Lung (tissue), 12 donors: Measurements from ENCODE around the gene STIMATE. TPM values are rescaled to one million over a fixed set of nuclear protein-coding genes. Genes with fewer than 3 reads are reported as not detected.

Experiments used
- ATAC-seq: fragments of 200-7000 bp; cut with Tn5 transposase; one replicate; pipeline ENCODE4 v1.9.1; 2020; ENCODE audit warnings: moderate number of reproducible peaks; ENCODE audit not compliant: insufficient read depth, low FRiP score
- DNase-seq, 3 donors: peaks; one replicate each; pipeline ENCODE4 v3.0.0-alpha.2; 2013 to 2017
- H3K27ac ChIP-seq, 2 donors: one replicate each; pipeline ENCODE4 v1.5.1; 2013; ENCODE audit warnings: mild to moderate bottlenecking in 2 of 2, moderate library complexity in 2 of 2, control low read depth in 1 of 2, inconsistent platforms in 1 of 2, low read depth in 1 of 2, low read length in 1 of 2
- H3K27me3 ChIP-seq, 3 donors: one replicate each; pipeline ENCODE4 v1.5.1; 2013; ENCODE audit warnings: low read length in 2 of 3; ENCODE audit not compliant: control insufficient read depth in 3 of 3, insufficient read depth in 3 of 3
- H3K36me3 ChIP-seq, 4 donors: one replicate each; pipeline ENCODE4 v1.5.1; 2013; ENCODE audit warnings: low read length in 4 of 4, mild to moderate bottlenecking in 1 of 4, moderate library complexity in 1 of 4; ENCODE audit not compliant: control insufficient read depth in 4 of 4, insufficient read depth in 4 of 4
- H3K4me1 ChIP-seq, 5 donors: one replicate each; pipeline ENCODE4 v1.5.1; 2013; ENCODE audit warnings: low read length in 5 of 5, mild to moderate bottlenecking in 2 of 5, moderate library complexity in 1 of 5; ENCODE audit not compliant: control insufficient read depth in 5 of 5, insufficient read depth in 5 of 5
- H3K4me3 ChIP-seq: one replicate; pipeline ENCODE4 v1.5.1; 2013; ENCODE audit warnings: mild to moderate bottlenecking, control low read depth, moderate library complexity
- H3K9ac ChIP-seq, 2 donors: one replicate each; pipeline ENCODE4 v1.5.1; 2013; ENCODE audit warnings: low read length in 2 of 2, control low read depth in 1 of 2; ENCODE audit not compliant: insufficient read depth in 1 of 2
- H3K9me3 ChIP-seq, 4 donors: one replicate each; pipeline ENCODE4 v1.5.1; 2013; ENCODE audit warnings: low read length in 3 of 4, mild to moderate bottlenecking in 1 of 4, moderate library complexity in 1 of 4; ENCODE audit not compliant: control insufficient read depth in 4 of 4, insufficient read depth in 3 of 4
- CTCF ChIP-seq: IDR thresholded peaks from 2 replicates; pipeline ENCODE4 v1.5.1; 2012; ENCODE audit warnings: mild to moderate bottlenecking; ENCODE audit errors: control extremely low read depth, extremely low read depth
- WGBS, 2 donors: extraction: QIAGEN DNeasy Blood & Tissue Kit; methylation state at CpG; one replicate each; pipeline ENCODE4 v1.1.7; 2013; 5-methylcytosine and 5-hydroxymethylcytosine counted together
- polyA plus RNA-seq, 2 donors: library from polyadenylated mRNA; stranded (reverse); fragments of 200-250 nt; gene quantifications; one replicate each; pipeline ENCODE4 v1.2.1, GENCODE V29; 2013
- total RNA-seq, 2 donors: library from RNA; depleted of rRNA in 1 of 2; stranded (reverse); fragments of >200 nt in 1 of 2; gene quantifications; one replicate each; pipeline ENCODE4 v1.2.1, GENCODE V29; 2014 to 2021
- donor health status: control.
- donor health status: control.
- donor health status: Bipolar disorder and iron deficiency.
- donor health status: healthy.
- donor health status: DM: yes; HTN: yes; CAD: no.

Gene STIMATE
- total and polyA plus RNA-seq, 4 donors = 18.6 to 62.5 (median 20.5) TPM

- H3K27ac ChIP-seq = no peak overlapping the region
- H3K4me3 ChIP-seq = no peak overlapping the region
- 84 to 95% methylated on average over 8 of the region's 8 CpGs for WGBS, 2 donors
Measured at GRCh38 chr3:52835766-52836470, 61.4 kb downstream of the STIMATE start.

GRCh38 chr3:52834871-52835501 is 62.4 kb downstream of the STIMATE start, which contains the start of gene MUSTN1:
Gene MUSTN1 (minus strand): TSS chr3:52835019. CDS start chr3:52834948, 71 bp downstream.
- DNase-seq (peak; percentile 79 to 85 (median 83)), ATAC-seq (no peak)
- peak within 1 kb of the TSS in 1 of 2 donors; percentile 14 for H3K27ac ChIP-seq
- no peaks in the 10 kb centered on the region for H3K9me3 ChIP-seq
- H3K4me3 ChIP-seq = no peak within 1 kb of the TSS
- TF ChIP-seq CTCF = no peak
- no peak within 1 kb of the TSS for H3K9ac ChIP-seq
- peaks cover 0 to 26% (median 2%) of the 10 kb centered on the region in 4 donors for H3K36me3 ChIP-seq
- H3K27me3 ChIP-seq = no peaks in the 10 kb centered on the region
- WGBS, 2 donors = 70 to 75% methylated on average over 11 of the region's 11 CpGs
- peaks cover 0 to 20% (median 3%) of the 10 kb centered on the region in 5 donors for H3K4me1 ChIP-seq

More at GRCh38 chr3:52835766-52836470, 61.4 kb downstream of the STIMATE start:
- Histone ChIP-seq H3K36me3 (peaks cover 0 to 31% (median 3%) of the 10 kb centered on the region in 4 donors), H3K4me1 (peaks cover 0 to 20% (median 3%) of the 10 kb centered on the region in 5 donors), H3K27me3 (no peaks in the 10 kb centered on the region), H3K9ac (no peak overlapping the region), H3K9me3 (no peaks in the 10 kb centered on the region)
- no peak for TF ChIP-seq CTCF
- no peak for DNase-seq
- no peak for ATAC-seq

GRCh38 chr3:52833202-52833601 is 64.1 kb downstream of the STIMATE start:
- no peak overlapping the region for H3K27ac ChIP-seq
- 95 to 97% methylated on average over 14 of the region's 14 CpGs for WGBS, 2 donors

More at GRCh38 chr3:52833202-52833601, 64.1 kb downstream of the STIMATE start:
- ATAC-seq = no peak
- H3K4me1 ChIP-seq = peaks cover 0 to 20% (median 3%) of the 10 kb centered on the region in 5 donors
- no peaks in the 10 kb centered on the region for H3K9me3 ChIP-seq
- no peak for TF ChIP-seq CTCF
- H3K36me3 ChIP-seq = peaks cover 0 to 21% (median under 1%) of the 10 kb centered on the region in 4 donors
- H3K9ac ChIP-seq = no peak overlapping the region
- no peaks in the 10 kb centered on the region for H3K27me3 ChIP-seq
- no peak overlapping the region for H3K4me3 ChIP-seq
- no peak for DNase-seq
